Motor neuron (in vitro differentiated cells): Measurements from ENCODE around the gene MTPN. TPM values are rescaled to one million over a fixed set of nuclear protein-coding genes. Genes with fewer than 3 reads are reported as not detected.

Experiments used
- ATAC-seq, 8 experiments: fragments of 200-7000 bp; cut with Tn5 transposase; replicated peaks in 6 of 8; 2 replicates each; pipeline ENCODE4 v1.8.0; 2021; ENCODE audit warnings: mild to moderate bottlenecking in 8 of 8, moderate library complexity in 8 of 8
- H3K27ac ChIP-seq, 2 donors: fragments of 250-450 bp; sonication (Bioruptor Pico); 2 replicates each; pipeline ENCODE4 v1.9.0; 2021; ENCODE audit warnings: antibody characterized with exemption in 2 of 2, mild to moderate bottlenecking in 2 of 2, moderate library complexity in 1 of 2
- H3K4me1 ChIP-seq, 2 donors: fragments of 250-450 bp; sonication (Bioruptor Pico); replicated peaks in 1 of 2; 2 replicates each; pipeline ENCODE4 v1.6.1; 2021; ENCODE audit warnings: antibody characterized with exemption in 2 of 2, mild to moderate bottlenecking in 2 of 2, moderate library complexity in 1 of 2
- H3K4me3 ChIP-seq, 5 donors: fragments of 250-450 bp; sonication (Bioruptor Pico); 2 replicates each; pipeline ENCODE4 v1.9.0; 2021; ENCODE audit warnings: antibody characterized with exemption in 5 of 5, mild to moderate bottlenecking in 5 of 5, moderate library complexity in 4 of 5
- WGBS, 10 experiments: fragments of 450-650 bp; shearing (Covaris generic); methylation state at CpG; one replicate each; pipeline ENCODE4 v1.0.0; 2022; 5-methylcytosine and 5-hydroxymethylcytosine counted together
- in situ Hi-C, 9 experiments: fragments of 400-800 bp; cut with MboI; loops; one replicate each; pipeline ENCODE4 v1.15.0; 2021; ENCODE audit warnings: low sequenced_read_pairs in 9 of 9, low pct_unique_long_range_greater_than_20kb in 2 of 9; ENCODE audit not compliant: unreplicated experiment in 9 of 9
- total RNA-seq, 8 experiments: library from RNA; unstranded; fragments of 300-600 nt; gene quantifications; 2 replicates each; pipeline versions ENCODE4 v1.2.3 to v1.2.4, GENCODE V29; 2022

Gene MTPN
- total RNA-seq, 8 experiments from 2014 or later, result 97.3 to 205 (median 118) TPM

GRCh38 chr7:135964274-135964673 lies 12.9 kb downstream of the MTPN start:
- in situ Hi-C loops, result no loop called here
- no peak overlapping the region for H3K27ac ChIP-seq
- WGBS, 10 experiments, result 0 to 100% (median 53%) methylated on average over 1 to 2 of the region's 2 CpGs; no CpG with 5 or more reads in 2 of the 10 experiments
- no peak overlapping the region for H3K4me3 ChIP-seq
- H3K4me1 ChIP-seq, result no peaks in the 10 kb centered on the region
- peak in 1 of 8 experiments; percentile 39 for ATAC-seq

- WGBS, 10 experiments, result 92 to 100% (median 100%) methylated on average over 1 to 4 of the region's 4 CpGs
- in situ Hi-C loops, result no loop called here
- no peaks in the 10 kb centered on the region for H3K4me1 ChIP-seq
- no peak for ATAC-seq
- no peak overlapping the region for H3K4me3 ChIP-seq
- H3K27ac ChIP-seq, result no peak overlapping the region
These were observed 14.4 kb downstream of the MTPN start for GRCh38 chr7:135962802-135963201.

GRCh38 chr7:135960709-135961451 lies 16.3 kb downstream of the MTPN start:
- H3K27ac ChIP-seq, result no peak overlapping the region
- in situ Hi-C loops, result no loop called here
- no peak for ATAC-seq
- 74 to 100% (median 92%) methylated on average over 4 to 6 of the region's 6 CpGs for WGBS, 10 experiments
- no peaks in the 10 kb centered on the region for H3K4me1 ChIP-seq
- no peak overlapping the region for H3K4me3 ChIP-seq

- no peak overlapping the region for H3K27ac ChIP-seq
- no peak for ATAC-seq
- in situ Hi-C loops, result no loop called here
- H3K4me3 ChIP-seq, result no peak overlapping the region
- no peaks in the 10 kb centered on the region for H3K4me1 ChIP-seq
These were observed 17.4 kb downstream of the MTPN start for GRCh38 chr7:135959646-135960363.

- WGBS, 10 experiments, result 86 to 100% (median 96%) methylated on average over 1 of the region's 1 CpG; no CpG with 5 or more reads in 2 of the 10 experiments
These were observed 19.0 kb downstream of the MTPN start for GRCh38 chr7:135958173-135958572.

GRCh38 chr7:135957627-135958026 lies 19.5 kb downstream of the MTPN start:
- 83 to 100% (median 94%) methylated on average over 2 of the region's 2 CpGs; no CpG with 5 or more reads in 5 of the 10 experiments for WGBS, 10 experiments
- in situ Hi-C loops, result no loop called here
- ATAC-seq, result no peak

More at GRCh38 chr7:135958173-135958572, 19.0 kb downstream of the MTPN start:
- Histone ChIP-seq H3K4me3 (no peak overlapping the region), H3K4me1 (no peaks in the 10 kb centered on the region), H3K27ac (no peak overlapping the region)
- in situ Hi-C loops, result no loop called here
- no peak for ATAC-seq

GRCh38 chr7:135956393-135956792 lies 20.8 kb downstream of the MTPN start:
- no peak for ATAC-seq
- Histone ChIP-seq H3K4me3 (no peak overlapping the region), H3K27ac (no peak overlapping the region), H3K4me1 (no peaks in the 10 kb centered on the region)
- in situ Hi-C loops, result no loop called here
- 79 to 100% (median 94%) methylated on average over 1 to 2 of the region's 2 CpGs; no CpG with 5 or more reads in 1 of the 10 experiments for WGBS, 10 experiments

More at GRCh38 chr7:135957627-135958026, 19.5 kb downstream of the MTPN start:
- H3K4me1 ChIP-seq, result no peaks in the 10 kb centered on the region
- no peak overlapping the region for H3K4me3 ChIP-seq
- no peak overlapping the region for H3K27ac ChIP-seq

- H3K4me3 ChIP-seq, result no peak overlapping the region
- 86 to 100% (median 98%) methylated on average over 1 to 2 of the region's 2 CpGs; no CpG with 5 or more reads in 2 of the 10 experiments for WGBS, 10 experiments
- ATAC-seq, result peak in 1 of 8 experiments; percentile 34
- in situ Hi-C loops, result no loop called here
- H3K27ac ChIP-seq, result no peak overlapping the region
- no peaks in the 10 kb centered on the region for H3K4me1 ChIP-seq
These were observed 26.2 kb downstream of the MTPN start for GRCh38 chr7:135950972-135951371.

- Histone ChIP-seq H3K27ac (no peak overlapping the region), H3K4me3 (no peak overlapping the region), H3K4me1 (no peaks in the 10 kb centered on the region)
- no peak for ATAC-seq
- in situ Hi-C loops, result no loop called here
These were observed 26.7 kb downstream of the MTPN start for GRCh38 chr7:135950429-135950828.

- Histone ChIP-seq H3K4me1 (no peaks in the 10 kb centered on the region), H3K4me3 (no peak overlapping the region), H3K27ac (no peak overlapping the region)
- WGBS, 10 experiments, result 66 to 100% (median 93%) methylated on average over 1 to 3 of the region's 3 CpGs; no CpG with 5 or more reads in 2 of the 10 experiments
- in situ Hi-C loops, result no loop called here
- no peak for ATAC-seq
These were observed 30.7 kb downstream of the MTPN start for GRCh38 chr7:135946289-135947055.

- H3K4me3 ChIP-seq, result no peak overlapping the region
- no peaks in the 10 kb centered on the region for H3K4me1 ChIP-seq
- in situ Hi-C loops, result no loop called here
- no peak for ATAC-seq
- WGBS, 10 experiments, result 60 to 100% (median 98%) methylated on average over 1 to 2 of the region's 2 CpGs; no CpG with 5 or more reads in 4 of the 10 experiments
- H3K27ac ChIP-seq, result no peak overlapping the region
These were observed 32.4 kb downstream of the MTPN start for GRCh38 chr7:135944753-135945152.

- peak in 1 of 8 experiments; percentile 75 for ATAC-seq
- H3K4me1 ChIP-seq, result peaks cover 0 to 3% of the 10 kb centered on the region in 2 donors
- in situ Hi-C loops, result no loop called here
- no peak overlapping the region for H3K4me3 ChIP-seq
- H3K27ac ChIP-seq, result no peak overlapping the region
- WGBS, 10 experiments, result 57 to 100% (median 91%) methylated on average over 1 to 3 of the region's 3 CpGs
These were observed 33.9 kb downstream of the MTPN start for GRCh38 chr7:135943134-135943879.
